H1 (cell line): ENCODE results near the gene SPIRE1. TPM values are rescaled to one million over a fixed set of nuclear protein-coding genes. Genes with fewer than 3 reads are reported as not detected.

Experiments
- ATF2 ChIP-seq: IDR thresholded peaks from 2 replicates; pipeline ENCODE4 v1.6.1; 2012; ENCODE audit warnings: low read length, inconsistent platforms
- E2F6 ChIP-seq: IDR thresholded peaks from 2 replicates; pipeline ENCODE4 v1.6.1; 2012; ENCODE audit warnings: inconsistent platforms
- EGR1 ChIP-seq: IDR thresholded peaks from 2 replicates; pipeline ENCODE4 v1.6.1; 2011; ENCODE audit warnings: low read depth, low read length, borderline replicate concordance
- RFX5 ChIP-seq: IDR thresholded peaks from 2 replicates; pipeline ENCODE4 v1.6.1; 2011; ENCODE audit warnings: low read depth, low read length, improper control_type of control experiment, borderline replicate concordance
- polyA plus RNA-seq, 7 experiments: library from polyadenylated mRNA; depleted of rRNA in 3 of 7; stranded (reverse) in 5 of 7; unstranded in 2 of 7; fragments of >200 nt in 5 of 7; fragments of 200-250 nt in 2 of 7; gene quantifications; 1 replicate in 5 of 7; 2 replicates in 1 of 7; 4 replicates in 1 of 7; pipeline versions ENCODE4 v1.2.1 to v1.2.3, GENCODE V29; 2011 to 2013; ENCODE audit warnings: missing spikeins in 2 of 7, mixed read lengths in 2 of 7
- total RNA-seq: library from RNA; stranded (reverse); fragmentation: NEBNext Ultra II Directional; extraction: Animal tissue kit (Norgen Biotek cat#: 25700); gene quantifications from 2 replicates; pipeline ENCODE4 v1.2.1, GENCODE V29; 2021

SPIRE1 gene
- total and polyA plus RNA-seq, 2 of the 8 experiments (the other 6 are each of a cell fraction or from before 2014, with no cell fraction given) = 6.0 to 21.5 TPM

- TF ChIP-seq RFX5 = no peak
- no peak for TF ChIP-seq EGR1
- TF ChIP-seq E2F6 = no peak
- no peak for TF ChIP-seq ATF2
- TF ChIP-seq, all 59 proteins: peak for 0
These were observed 225.0 kb downstream of the SPIRE1 start (continued) for GRCh38 chr18:12432881-12433280.
